Bone marrow (tissue), 2 donors: ENCODE measurements around the gene HBE1.
"Not testable (repeated sequence)": the region's sequence is repeated elsewhere in the genome, so short reads cannot be mapped to it uniquely, and the experiment has no call there.

ENCODE experiments used
- DNase-seq, 2 donors: peaks; one replicate each; lab custom pipeline; 2025; lab: John Stamatoyannopoulos, UW

The HBE1 gene

GRCh38 chr11:5285703-5286340 lies 16.1 kb upstream of the HBE1 start:
- no peak for DNase-seq

DNA sequence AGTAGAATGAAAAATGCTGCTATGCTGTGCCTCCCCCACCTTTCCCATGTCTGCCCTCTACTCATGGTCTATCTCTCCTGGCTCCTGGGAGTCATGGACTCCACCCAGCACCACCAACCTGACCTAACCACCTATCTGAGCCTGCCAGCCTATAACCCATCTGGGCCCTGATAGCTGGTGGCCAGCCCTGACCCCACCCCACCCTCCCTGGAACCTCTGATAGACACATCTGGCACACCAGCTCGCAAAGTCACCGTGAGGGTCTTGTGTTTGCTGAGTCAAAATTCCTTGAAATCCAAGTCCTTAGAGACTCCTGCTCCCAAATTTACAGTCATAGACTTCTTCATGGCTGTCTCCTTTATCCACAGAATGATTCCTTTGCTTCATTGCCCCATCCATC lies 14.9 kb upstream of the HBE1 start:
- no peak for DNase-seq

DNA sequence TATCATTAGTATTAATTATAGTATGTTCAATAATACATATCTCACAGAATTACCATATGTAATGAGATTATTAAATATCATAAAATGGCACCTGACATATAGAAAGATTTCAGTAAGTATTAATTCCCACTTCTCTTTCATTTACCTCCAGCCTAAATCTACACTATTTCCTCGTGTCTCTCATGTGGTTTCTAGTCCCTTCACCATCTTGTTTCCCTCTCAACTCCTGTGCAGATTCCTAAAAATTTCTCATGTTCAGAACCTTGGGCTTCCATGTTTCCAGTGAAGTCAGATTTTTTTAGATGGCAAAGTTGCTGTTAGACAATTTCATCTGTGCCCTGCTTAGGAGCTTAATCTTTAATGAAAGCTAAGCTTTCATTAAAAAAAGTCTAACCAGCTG lies 14.1 kb upstream of the HBE1 start:
- no peak for DNase-seq

GRCh38 chr11:5283086-5283485 lies 13.3 kb upstream of the HBE1 start:
- DNase-seq: no peak

DNA sequence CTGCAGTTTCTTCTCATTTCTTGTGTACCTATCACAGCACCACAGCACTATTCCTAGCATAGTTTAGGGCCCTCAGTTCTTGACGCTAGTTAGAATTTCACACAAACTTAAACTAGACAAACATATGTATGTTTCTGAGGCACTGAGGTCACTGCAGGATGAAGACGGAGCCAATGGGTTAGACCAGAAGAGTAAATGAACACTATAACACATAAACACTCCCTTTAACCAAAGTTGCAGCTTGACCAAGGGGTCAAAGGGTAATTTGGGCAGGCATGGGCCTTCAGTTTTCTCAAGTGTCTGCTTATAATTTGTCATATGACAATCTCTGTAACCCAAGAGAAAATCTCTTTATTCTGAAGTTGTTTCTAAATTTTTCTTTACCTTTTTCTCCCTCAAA lies 12.9 kb upstream of the HBE1 start:
- no peak for DNase-seq

GRCh38 chr11:5281596-5281995 lies 11.9 kb upstream of the HBE1 start:
- DNase-seq: no peak

DNA sequence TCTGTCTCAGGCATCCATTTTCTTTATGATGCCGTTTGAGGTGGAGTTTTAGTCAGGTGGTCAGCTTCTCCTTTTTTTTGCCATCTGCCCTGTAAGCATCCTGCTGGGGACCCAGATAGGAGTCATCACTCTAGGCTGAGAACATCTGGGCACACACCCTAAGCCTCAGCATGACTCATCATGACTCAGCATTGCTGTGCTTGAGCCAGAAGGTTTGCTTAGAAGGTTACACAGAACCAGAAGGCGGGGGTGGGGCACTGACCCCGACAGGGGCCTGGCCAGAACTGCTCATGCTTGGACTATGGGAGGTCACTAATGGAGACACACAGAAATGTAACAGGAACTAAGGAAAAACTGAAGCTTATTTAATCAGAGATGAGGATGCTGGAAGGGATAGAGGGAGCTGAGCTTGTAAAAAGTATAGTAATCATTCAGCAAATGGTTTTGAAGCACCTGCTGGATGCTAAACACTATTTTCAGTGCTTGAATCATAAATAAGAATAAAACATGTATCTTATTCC lies 10.9 kb upstream of the HBE1 start:
- peak; percentile 16 to 97 for DNase-seq

GRCh38 chr11:5279471-5280090 lies 9.8 kb upstream of the HBE1 start:
- DNase-seq: no peak

DNA sequence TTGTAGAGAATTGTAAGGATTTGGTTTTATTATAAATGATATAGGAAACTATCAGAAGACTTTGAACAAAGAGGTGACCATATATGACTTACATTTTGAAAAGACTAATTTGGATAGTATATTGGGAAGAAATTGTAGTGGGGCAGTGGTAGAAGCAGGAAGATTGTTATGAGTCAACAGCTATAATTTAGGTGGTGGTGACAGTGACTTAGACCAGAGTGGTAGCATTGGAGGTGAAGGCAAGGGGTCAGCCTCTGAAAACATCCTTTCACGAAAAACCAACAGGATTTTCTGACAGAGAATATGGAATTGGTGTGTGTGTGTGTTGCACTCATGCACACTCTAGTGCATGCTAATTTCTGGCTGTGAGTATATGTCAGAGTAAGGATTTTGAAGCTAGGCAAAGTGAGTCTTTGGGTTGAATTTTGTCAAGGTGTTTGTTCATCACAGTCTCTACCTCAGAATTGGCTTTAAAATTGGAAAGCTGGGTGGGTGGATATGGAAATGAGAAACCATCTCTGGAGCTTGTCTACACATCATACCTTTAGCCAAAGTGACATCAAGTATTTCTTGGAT lies 8.2 kb upstream of the HBE1 start:
- no peak for DNase-seq

DNA sequence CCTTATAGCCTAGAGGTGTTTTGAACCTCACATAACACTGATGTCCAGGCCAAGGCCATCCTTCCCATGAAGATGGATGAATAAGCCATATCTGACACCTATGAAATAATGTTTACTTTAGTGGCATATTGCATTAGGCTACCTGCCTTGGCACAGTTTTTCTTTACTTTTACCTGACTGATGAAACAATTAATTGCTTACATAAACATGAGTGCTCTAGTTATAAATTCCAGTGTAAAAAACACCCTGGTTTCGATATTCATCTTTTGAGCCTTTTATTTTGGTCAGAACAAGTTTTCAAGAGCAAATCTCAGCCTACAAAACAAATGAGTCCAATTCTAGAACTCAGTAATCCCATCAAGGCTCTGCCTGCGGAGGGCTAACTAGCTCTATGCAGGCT lies 7.0 kb upstream of the HBE1 start:
- DNase-seq: no peak

DNA sequence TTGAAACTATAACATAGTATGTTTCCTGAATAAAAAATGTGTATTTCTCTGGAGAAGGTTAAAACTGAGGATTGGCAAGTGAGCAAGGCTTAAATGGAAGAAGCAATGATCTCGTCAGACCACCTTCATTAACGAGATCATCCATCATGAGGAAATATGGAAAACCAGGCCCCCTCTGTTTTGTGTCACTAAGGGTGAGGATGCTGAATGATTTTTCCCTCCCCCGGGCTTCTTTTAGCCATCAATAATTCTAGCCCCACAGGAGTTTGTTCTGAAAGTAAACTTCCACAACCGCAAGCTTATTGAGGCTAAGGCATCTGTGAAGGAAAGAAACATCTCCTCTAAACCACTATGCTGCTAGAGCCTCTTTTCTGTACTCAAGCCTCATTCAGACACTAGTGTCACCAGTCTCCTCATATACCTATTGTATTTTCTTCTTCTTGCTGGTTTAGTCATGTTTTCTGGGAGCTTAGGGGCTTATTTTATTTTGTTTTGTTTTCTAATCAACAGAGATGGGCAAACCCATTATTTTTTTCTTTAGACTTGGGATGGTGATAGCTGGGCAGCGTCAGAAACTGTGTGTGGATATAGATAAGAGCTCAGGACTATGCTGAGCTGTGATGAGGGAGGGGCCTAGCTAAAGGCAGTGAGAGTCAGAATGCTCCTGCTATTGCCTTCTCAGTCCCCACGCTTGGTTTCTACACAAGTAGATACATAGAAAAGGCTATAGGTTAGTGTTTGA lies 5.8 kb upstream of the HBE1 start:
- no peak for DNase-seq

DNA sequence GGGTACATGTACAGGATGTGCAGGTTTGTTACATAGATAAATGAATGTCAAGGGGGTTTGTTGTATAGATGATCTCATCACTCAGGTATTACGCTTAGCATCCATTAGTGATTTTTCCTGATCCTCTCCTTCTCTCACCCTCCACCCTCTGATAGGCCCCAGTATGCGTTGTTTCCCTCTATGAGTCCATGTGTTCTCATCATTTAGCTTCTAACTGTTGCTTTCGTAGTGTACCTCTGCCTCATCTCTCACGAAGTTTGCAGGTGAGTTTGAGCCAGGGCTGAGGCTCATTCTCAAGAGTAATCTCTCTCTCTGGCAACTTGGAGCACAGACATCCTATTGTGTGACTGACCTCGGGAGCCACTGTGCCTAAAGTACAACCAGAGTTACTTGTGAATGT lies 4.7 kb upstream of the HBE1 start:
- DNase-seq: no peak

GRCh38 chr11:5272395-5273017 lies 2.8 kb upstream of the HBE1 start:
- no peak for DNase-seq

DNA sequence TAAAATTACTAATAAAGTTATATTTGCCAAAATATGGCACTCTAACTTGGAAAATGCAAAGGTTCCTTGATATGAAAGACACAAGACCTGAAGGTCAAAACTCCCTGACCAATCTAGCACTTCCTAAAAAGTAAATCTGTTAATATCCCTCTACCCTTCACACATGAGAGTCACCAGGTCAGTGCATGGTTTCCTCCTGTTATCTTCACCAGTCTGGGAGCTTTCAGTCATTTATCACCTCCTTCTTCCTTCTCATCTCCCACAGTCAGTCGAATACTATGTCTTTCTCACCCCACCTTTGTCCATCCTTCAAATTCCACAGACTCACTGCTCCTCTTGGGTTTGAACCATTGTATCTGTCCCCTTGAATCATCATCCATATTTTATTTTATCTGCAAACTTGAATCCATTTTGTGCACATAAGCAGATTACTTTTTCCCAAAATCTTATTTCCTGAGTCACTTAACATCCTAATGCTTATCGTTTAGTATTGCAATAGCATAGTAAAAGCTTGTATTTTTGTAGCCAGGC lies 2.6 kb downstream of the HBE1 start:
- DNase-seq: no peak

- DNase-seq: no peak
Observed at GRCh38 chr11:5266609-5267008, 3.1 kb downstream of the HBE1 start.

- DNase-seq: no peak
Observed at GRCh38 chr11:5265832-5266231, 3.9 kb downstream of the HBE1 start.

- DNase-seq: no peak
Observed at GRCh38 chr11:5258543-5259262, 11.0 kb downstream of the HBE1 start.

- DNase-seq: no peak
Observed at GRCh38 chr11:5257296-5257695, 12.4 kb downstream of the HBE1 start.

DNA sequence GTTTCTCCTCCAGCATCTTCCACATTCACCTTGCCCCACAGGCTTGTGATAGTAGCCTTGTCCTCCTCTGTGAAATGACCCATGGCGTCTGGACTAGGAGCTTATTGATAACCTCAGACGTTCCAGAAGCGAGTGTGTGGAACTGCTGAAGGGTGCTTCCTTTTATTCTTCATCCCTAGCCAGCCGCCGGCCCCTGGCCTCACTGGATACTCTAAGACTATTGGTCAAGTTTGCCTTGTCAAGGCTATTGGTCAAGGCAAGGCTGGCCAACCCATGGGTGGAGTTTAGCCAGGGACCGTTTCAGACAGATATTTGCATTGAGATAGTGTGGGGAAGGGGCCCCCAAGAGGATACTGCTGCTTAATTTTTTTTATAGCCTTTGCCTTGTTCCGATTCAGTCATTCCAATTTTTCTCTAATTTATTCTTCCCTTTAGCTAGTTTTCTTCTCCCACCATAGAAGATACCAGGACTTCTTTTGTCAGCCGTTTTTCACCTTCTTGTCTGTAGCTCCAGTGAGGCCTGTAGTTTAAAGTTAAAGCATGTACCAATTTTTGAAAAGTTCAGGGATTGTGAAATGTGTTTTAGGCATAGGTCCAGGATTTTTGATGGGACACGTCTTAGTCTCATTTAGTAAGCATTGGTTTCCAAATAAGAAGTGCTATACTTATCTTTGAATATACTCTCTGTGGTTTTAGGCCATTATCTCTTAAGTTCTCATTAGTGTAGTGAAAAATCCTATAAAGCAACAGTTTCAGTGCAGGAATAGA lies 14.9 kb downstream of the HBE1 start, which contains the start of gene HBG2:
HBG2 (minus strand) TSS at position 136 of the 768 bp plus-strand sequence; CDS start at position 83, 53 bp downstream.
- not testable (repeated sequence) for DNase-seq

DNA sequence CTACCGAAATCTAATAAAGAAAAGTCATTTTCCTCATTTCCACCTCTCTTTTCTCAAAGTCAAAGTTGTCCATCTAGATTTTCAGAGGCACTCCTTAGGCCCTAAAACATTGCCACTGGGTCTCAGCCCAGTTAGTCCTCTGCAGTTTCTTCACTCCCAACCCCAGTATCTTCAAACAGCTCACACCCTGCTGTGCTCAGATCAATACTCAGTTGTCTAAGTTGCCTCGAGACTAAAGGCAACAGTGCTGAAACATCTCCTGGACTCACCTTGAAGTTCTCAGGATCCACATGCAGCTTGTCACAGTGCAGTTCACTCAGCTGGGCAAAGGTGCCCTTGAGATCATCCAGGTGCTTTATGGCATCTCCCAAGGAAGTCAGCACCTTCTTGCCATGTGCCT lies 15.7 kb downstream of the HBE1 start:
- not testable (repeated sequence) for DNase-seq
